AG10803 (cell line): Measurements from ENCODE around the gene SSBP4.

Source experiments
- DNase-seq: peaks from one replicate; pipeline ENCODE4 v3.0.0; 2010; ENCODE audit warnings: low read depth
- H3K4me3 ChIP-seq: 2 replicates; pipeline ENCODE4 v1.5.1; 2011; ENCODE audit warnings: mild to moderate bottlenecking, low read length, control low read depth
- TF ChIP-seq, protein P1 (sequence below): conservative IDR thresholded peaks from 2 replicates; pipeline ENCODE4 v1.5.1; 2011; ENCODE audit warnings: mild to moderate bottlenecking, low read length, control low read depth, inconsistent platforms

SSBP4 gene

DNA sequence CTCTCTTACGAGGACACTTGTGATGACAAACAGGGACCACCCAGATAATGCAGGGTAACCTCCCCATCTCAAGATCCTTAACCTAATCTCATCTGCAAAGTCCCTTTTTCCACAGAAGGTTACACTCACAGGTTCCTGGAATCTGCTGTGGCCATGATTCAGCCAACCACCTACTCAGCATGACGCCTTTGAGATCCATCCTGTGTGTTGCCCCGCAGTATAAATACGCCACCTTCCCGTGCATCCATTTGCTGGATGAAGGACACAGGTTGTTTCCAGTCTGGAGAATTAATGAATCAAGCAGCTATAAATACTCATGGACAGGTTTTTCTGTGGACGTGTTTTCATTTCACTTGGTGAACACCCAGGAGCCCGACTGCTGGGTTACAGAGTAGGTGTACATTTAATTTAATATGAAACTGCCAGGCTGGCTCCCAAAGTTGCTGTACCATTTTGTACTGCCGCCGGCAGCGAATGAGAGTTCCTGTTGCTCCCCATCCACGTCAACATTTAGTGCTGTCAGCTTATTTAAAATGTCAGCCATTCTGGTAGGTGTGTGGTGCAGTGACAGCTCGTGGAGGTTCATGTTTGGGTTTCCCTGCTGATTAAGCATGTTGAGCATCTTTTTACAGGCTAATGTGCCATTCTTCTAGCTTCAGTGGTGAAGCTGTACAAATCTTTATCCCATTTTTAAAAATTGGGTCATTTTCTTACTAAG lies 62.5 kb downstream of the SSBP4 start:
- no peak overlapping the region for H3K4me3 ChIP-seq
- TF ChIP-seq, protein P1, sequence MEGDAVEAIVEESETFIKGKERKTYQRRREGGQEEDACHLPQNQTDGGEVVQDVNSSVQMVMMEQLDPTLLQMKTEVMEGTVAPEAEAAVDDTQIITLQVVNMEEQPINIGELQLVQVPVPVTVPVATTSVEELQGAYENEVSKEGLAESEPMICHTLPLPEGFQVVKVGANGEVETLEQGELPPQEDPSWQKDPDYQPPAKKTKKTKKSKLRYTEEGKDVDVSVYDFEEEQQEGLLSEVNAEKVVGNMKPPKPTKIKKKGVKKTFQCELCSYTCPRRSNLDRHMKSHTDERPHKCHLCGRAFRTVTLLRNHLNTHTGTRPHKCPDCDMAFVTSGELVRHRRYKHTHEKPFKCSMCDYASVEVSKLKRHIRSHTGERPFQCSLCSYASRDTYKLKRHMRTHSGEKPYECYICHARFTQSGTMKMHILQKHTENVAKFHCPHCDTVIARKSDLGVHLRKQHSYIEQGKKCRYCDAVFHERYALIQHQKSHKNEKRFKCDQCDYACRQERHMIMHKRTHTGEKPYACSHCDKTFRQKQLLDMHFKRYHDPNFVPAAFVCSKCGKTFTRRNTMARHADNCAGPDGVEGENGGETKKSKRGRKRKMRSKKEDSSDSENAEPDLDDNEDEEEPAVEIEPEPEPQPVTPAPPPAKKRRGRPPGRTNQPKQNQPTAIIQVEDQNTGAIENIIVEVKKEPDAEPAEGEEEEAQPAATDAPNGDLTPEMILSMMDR, result no peak
- no peak for DNase-seq

DNA sequence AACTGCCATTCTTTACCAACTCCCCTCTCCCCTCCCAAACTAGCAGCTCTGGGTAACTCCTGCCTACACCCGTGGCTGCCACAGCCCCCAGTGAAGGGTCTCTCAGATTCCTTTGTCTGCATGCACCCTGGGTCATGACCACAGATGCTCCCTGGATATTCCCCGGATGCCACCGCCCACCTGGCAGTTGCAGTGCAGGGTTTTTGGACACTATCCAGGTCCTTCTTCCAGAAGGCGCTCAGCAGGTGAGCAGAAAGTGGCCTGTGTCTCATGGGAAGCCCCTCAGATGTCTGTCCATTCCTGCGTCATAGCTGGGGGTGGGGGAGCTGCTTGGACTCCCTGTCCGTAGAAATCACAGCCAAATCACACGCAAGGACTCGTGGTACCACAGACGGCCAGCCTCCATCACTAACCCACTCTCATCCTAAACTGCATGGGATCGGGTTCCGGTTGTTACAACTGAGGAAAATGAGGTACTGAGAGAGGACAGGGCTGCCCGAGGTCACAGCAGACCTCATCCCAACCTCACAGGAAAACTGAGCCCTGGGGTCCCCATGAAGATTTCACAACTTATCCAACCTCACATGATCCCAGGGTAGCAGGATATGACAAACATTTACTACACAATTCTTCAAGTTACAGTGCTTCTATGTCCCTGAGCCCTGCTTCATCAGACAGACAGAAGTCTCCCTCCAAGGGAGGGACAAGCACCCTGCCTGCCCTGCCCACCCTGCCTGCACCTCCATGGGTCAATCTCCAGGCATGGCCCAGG lies 64.1 kb downstream of the SSBP4 start:
- TF ChIP-seq, protein P1, result no peak
- no peak for DNase-seq
- no peak overlapping the region for H3K4me3 ChIP-seq
